WERI-Rb-1 (cell line): ENCODE results near the gene TLR5.
A peak's percentile ranks its signal among the peaks of the same experiment; 100 is the strongest.
"Not testable (repeated sequence)": the region's sequence is repeated elsewhere in the genome, so short reads cannot be mapped to it uniquely, and the experiment has no call there.

Experiments
- DNase-seq: peaks from one replicate; pipeline ENCODE4 v3.0.0-alpha.2; 2020
- H3K27ac ChIP-seq: fragments of 250-450 bp; sonication (Bioruptor Pico); 2 replicates; pipeline ENCODE4 v1.5.1; 2020; ENCODE audit warnings: mild to moderate bottlenecking, moderate library complexity
- H3K27me3 ChIP-seq: fragments of 250-450 bp; sonication (Bioruptor Pico); 2 replicates; pipeline ENCODE4 v1.5.1; 2021; ENCODE audit warnings: mild to moderate bottlenecking, low read depth, moderate library complexity; ENCODE audit not compliant: insufficient read depth, severe bottlenecking
- H3K36me3 ChIP-seq: fragments of 250-450 bp; sonication (Bioruptor Pico); 2 replicates; pipeline ENCODE4 v1.5.1; 2020; ENCODE audit warnings: mild to moderate bottlenecking, moderate library complexity
- H3K4me3 ChIP-seq: 2 replicates; pipeline ENCODE4 v1.5.1; 2011; ENCODE audit warnings: low read depth, mild to moderate bottlenecking, control low read depth, low read length
- H3K9me3 ChIP-seq: fragments of 250-450 bp; sonication (Bioruptor Pico); 2 replicates; pipeline ENCODE4 v1.5.1; 2021; ENCODE audit warnings: mild to moderate bottlenecking, moderate library complexity; ENCODE audit not compliant: severe bottlenecking
- TF ChIP-seq, protein P1 (sequence below): IDR thresholded peaks from 2 replicates; pipeline ENCODE4 v1.5.1; 2011; ENCODE audit warnings: low read depth, mild to moderate bottlenecking, control low read depth, inconsistent platforms, low read length

The TLR5 gene

DNA sequence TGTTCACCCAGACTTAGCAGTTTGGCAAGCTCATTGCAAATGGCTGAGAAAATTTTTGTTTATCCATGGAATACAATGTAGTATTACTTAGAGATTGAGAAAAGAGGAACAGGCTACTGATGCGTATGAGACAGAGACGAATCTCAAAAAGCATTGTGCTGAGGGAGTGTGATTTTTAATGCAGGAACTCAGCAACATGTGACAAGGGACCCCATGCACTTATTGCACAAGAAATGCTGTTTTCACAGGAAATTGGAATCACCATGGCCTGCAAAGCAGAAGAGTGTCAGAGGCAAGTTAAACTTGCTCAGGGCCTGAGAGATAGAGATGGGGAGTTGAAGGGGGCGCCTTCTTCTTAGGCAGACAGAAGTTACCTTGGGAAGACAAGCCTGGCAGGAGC lies 32.6 kb upstream of the TLR5 start:
- Histone ChIP-seq H3K27me3 (no peaks in the 10 kb centered on the region), H3K4me3 (no peak overlapping the region), H3K36me3 (no peaks in the 10 kb centered on the region), H3K27ac (no peak overlapping the region), H3K9me3 (no peaks in the 10 kb centered on the region)
- DNase-seq: no peak
- TF ChIP-seq, protein P1, sequence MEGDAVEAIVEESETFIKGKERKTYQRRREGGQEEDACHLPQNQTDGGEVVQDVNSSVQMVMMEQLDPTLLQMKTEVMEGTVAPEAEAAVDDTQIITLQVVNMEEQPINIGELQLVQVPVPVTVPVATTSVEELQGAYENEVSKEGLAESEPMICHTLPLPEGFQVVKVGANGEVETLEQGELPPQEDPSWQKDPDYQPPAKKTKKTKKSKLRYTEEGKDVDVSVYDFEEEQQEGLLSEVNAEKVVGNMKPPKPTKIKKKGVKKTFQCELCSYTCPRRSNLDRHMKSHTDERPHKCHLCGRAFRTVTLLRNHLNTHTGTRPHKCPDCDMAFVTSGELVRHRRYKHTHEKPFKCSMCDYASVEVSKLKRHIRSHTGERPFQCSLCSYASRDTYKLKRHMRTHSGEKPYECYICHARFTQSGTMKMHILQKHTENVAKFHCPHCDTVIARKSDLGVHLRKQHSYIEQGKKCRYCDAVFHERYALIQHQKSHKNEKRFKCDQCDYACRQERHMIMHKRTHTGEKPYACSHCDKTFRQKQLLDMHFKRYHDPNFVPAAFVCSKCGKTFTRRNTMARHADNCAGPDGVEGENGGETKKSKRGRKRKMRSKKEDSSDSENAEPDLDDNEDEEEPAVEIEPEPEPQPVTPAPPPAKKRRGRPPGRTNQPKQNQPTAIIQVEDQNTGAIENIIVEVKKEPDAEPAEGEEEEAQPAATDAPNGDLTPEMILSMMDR: no peak

DNA sequence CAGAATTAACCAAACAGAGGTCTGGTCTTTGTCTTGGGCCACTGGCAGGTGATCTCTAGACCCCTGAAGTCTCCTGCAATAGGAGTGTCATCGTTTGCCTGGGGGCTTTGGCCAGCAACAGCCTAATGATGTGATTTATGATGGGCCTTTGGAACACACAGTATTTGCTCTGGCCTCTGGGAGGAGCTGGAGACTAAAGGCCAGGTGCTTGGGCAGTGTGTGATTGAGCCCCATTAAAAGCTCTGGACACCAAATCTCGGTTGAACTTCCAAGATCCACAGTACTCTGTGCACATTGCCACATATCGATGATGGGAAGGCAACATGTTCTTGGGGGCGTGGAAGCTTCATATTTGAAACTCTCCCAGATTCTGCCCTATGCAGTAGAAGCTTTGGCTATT lies 32.0 kb upstream of the TLR5 start:
- Histone ChIP-seq H3K27me3 (no peaks in the 10 kb centered on the region), H3K27ac (no peak overlapping the region)
- peak; percentile 29 for DNase-seq

DNA sequence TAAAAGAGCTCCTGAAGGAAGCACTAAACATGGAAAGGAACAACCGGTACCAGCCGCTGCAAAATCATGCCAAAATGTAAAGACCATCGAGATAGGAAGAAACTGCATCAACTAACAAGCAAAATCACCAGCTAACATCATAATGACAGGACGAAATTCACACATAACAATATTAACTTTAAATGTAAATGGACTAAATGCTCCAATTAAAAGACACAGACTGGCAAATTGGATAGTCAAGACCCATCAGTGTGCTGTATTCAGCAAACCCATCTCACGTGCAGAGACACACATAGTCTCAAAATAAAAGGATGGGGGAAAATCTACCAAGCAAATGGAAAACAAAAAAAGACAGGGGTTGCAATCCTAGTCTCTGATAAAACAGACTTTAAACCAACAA lies 26.4 kb upstream of the TLR5 start:
- H3K4me3 ChIP-seq, DNase-seq, H3K36me3 ChIP-seq, H3K9me3 ChIP-seq, H3K27me3 ChIP-seq, H3K27ac ChIP-seq: not testable (repeated sequence)

More for the DNA sequence above, 32.0 kb upstream of the TLR5 start:
- TF ChIP-seq, protein P1: peak; percentile 63
- no peaks in the 10 kb centered on the region for H3K9me3 ChIP-seq
- H3K4me3 ChIP-seq: no peak overlapping the region
- H3K36me3 ChIP-seq: no peaks in the 10 kb centered on the region

DNA sequence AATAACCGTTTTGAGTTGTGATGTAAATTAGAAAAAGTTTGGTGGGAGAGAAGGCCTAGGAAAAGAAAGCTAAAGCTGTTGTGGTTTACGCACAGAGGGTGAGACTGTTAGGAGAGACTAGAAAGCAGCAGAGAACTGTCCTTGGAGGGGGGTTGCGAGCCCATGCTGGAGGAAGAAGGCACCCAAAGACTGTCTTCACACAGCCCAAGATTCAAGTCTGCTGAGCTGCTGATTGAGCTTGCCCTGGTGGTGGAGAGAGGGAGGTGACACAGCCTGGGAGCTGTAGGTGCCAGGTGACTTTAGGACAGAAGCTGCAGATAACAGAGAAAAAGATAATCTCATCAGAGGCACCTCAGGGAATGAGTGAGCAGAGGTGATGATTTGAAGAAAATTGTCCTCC lies 18.3 kb upstream of the TLR5 start:
- no peak for DNase-seq
- Histone ChIP-seq H3K36me3 (no peaks in the 10 kb centered on the region), H3K4me3 (no peak overlapping the region), H3K27me3 (no peaks in the 10 kb centered on the region), H3K9me3 (no peaks in the 10 kb centered on the region), H3K27ac (no peak overlapping the region)
- TF ChIP-seq, protein P1: peak; percentile 22; the same call in 1 of the 2 replicates

DNA sequence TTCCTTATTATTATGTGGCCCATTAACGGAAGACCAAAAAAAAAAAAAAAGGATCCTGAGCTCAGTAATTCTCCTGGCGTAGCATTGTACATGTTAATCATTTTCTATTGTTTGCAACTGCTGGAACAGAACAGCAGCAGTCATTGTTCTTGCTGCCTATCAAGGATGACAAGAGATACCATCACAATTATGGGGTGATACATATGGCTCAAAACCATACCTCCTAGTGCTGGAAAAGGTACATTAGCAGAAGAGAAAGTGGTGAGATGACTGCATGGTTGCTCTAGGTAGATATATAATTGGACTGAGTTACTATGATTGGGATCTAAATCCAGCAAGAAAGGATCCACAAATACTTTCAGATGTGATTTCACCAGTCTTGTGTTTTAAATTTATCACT lies 13.3 kb upstream of the TLR5 start:
- Histone ChIP-seq H3K36me3 (no peaks in the 10 kb centered on the region), H3K27me3 (no peaks in the 10 kb centered on the region), H3K4me3 (no peak overlapping the region), H3K9me3 (no peaks in the 10 kb centered on the region), H3K27ac (no peak overlapping the region)
- TF ChIP-seq, protein P1: no peak
- DNase-seq: no peak

DNA sequence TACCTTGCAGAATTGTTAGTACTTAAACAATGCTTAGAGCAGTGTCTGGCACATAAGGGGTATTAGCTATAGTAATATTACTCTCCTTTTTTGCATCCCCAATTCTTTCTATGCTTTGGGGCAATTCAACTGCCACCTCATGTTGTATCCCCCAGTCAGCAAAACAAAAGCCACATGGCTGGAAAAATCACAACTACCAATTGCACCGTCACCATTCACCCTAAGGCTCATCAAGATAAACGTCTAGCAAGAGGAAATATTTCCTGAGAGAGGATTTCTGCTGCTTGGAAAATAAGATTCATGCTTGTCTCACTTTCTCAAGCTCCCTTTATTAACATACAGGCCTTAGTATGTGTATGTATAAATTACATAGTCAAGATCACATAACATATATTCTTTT lies 12.1 kb upstream of the TLR5 start:
- H3K36me3 ChIP-seq: no peaks in the 10 kb centered on the region
- H3K27ac ChIP-seq: no peak overlapping the region
- H3K27me3 ChIP-seq: no peaks in the 10 kb centered on the region
- TF ChIP-seq, protein P1: no peak
- no peaks in the 10 kb centered on the region for H3K9me3 ChIP-seq
- no peak for DNase-seq
- no peak overlapping the region for H3K4me3 ChIP-seq
